OCI-LY3 (cell line): ENCODE data around the gene PDLIM4.

Experiments
- EZH2phosphoT487 ChIP-seq: fragments of 200-600 bp; shearing (Covaris generic); IDR thresholded peaks from 2 replicates; pipeline ENCODE4 v1.6.1; 2018; ENCODE audit warnings: antibody characterized with exemption, mixed run types, low read depth
- TF ChIP-seq, protein P1 (sequence below): fragments of 200-600, 300-600 bp; sonication (generic); IDR thresholded peaks from 2 replicates; pipeline ENCODE4 v1.5.1; 2014; ENCODE audit warnings: antibody characterized with exemption, low read length, low read depth

DNA sequence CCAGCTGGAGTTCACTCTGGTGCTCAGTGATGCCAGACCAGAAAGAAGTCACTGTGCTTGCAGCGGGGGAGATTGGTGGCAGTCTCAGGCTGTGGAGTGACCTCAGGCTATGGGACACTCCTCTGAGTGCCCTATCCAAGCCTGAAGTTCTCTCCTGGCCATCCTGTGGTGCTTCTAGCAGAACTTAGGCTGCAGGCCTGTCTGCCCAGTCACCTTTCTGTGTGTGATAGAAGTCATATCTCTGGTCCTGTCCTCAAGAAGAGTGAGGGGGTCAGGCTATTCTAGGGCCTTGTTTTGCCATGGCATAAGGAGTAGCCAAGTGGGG lies 9.3 kb downstream of the PDLIM4 start:
- TF ChIP-seq, protein P1, sequence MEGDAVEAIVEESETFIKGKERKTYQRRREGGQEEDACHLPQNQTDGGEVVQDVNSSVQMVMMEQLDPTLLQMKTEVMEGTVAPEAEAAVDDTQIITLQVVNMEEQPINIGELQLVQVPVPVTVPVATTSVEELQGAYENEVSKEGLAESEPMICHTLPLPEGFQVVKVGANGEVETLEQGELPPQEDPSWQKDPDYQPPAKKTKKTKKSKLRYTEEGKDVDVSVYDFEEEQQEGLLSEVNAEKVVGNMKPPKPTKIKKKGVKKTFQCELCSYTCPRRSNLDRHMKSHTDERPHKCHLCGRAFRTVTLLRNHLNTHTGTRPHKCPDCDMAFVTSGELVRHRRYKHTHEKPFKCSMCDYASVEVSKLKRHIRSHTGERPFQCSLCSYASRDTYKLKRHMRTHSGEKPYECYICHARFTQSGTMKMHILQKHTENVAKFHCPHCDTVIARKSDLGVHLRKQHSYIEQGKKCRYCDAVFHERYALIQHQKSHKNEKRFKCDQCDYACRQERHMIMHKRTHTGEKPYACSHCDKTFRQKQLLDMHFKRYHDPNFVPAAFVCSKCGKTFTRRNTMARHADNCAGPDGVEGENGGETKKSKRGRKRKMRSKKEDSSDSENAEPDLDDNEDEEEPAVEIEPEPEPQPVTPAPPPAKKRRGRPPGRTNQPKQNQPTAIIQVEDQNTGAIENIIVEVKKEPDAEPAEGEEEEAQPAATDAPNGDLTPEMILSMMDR = no peak
- TF ChIP-seq EZH2phosphoT487 = no peak
